WTC11 (cell line): ENCODE results near the gene CDK5R2. TPM values are rescaled to one million over a fixed set of nuclear protein-coding genes. Genes with fewer than 3 reads are reported as not detected.
"Not testable (repeated sequence)": the region's sequence is repeated elsewhere in the genome, so short reads cannot be mapped to it uniquely, and the experiment has no call there.

Source experiments
- ATAC-seq: fragments of 200-7000 bp; cut with Tn5 transposase; 2 replicates; pipeline ENCODE4 v1.10.0; 2021; ENCODE audit warnings: mild to moderate bottlenecking, moderate library complexity
- CTCF ChIA-PET: fragments of 300-600 bp; sonication (Branson Sonifier 250); formaldehyde crosslinking; loops from one replicate; lab custom pipeline; 2021; ENCODE audit warnings: antibody characterized with exemption; lab: Charles Lee
- POLR2A ChIA-PET: fragments of 350-600 bp; sonication (Branson Sonifier 250); formaldehyde crosslinking; loops from one replicate; lab custom pipeline; 2021; ENCODE audit warnings: antibody characterized with exemption; lab: Charles Lee
- DNase-seq: peaks from one replicate; pipeline ENCODE4 v3.0.0; 2021; ENCODE audit warnings: low spot score
- H3K27ac Mint-ChIP-seq: 2 replicates; pipeline ENCODE4 v1.8.0; 2021; ENCODE audit warnings: mixed read lengths
- H3K27me3 Mint-ChIP-seq: 2 replicates; pipeline ENCODE4 v1.8.0; 2021; ENCODE audit warnings: low read depth, mild to moderate bottlenecking, moderate library complexity, mixed read lengths
- H3K36me3 Mint-ChIP-seq: 2 replicates; pipeline ENCODE4 v1.8.0; 2021; ENCODE audit warnings: mixed read lengths
- H3K4me1 Mint-ChIP-seq: 2 replicates; pipeline ENCODE4 v1.8.0; 2022; ENCODE audit warnings: mixed read lengths
- H3K4me3 Mint-ChIP-seq: 2 replicates; pipeline ENCODE4 v1.8.0; 2021; ENCODE audit warnings: mild to moderate bottlenecking, moderate library complexity, mixed read lengths
- H3K9me3 Mint-ChIP-seq: 2 replicates; pipeline ENCODE4 v1.8.0; 2021; ENCODE audit warnings: mixed read lengths
- CREB1 ChIP-seq: sonication (generic); formaldehyde crosslinking; IDR thresholded peaks from 2 replicates; pipeline ENCODE4 v1.8.0; 2023; ENCODE audit warnings: mild to moderate bottlenecking, missing genetic modification reagents
- EMX1 ChIP-seq: fragments of 250-450 bp; sonication (Bioruptor Pico); IDR thresholded peaks from 2 replicates; pipeline ENCODE4 v1.8.0; 2021; ENCODE audit warnings: mild to moderate bottlenecking
- GRHL2 ChIP-seq: fragments of 250-450 bp; sonication (Bioruptor Pico); IDR thresholded peaks from 2 replicates; pipeline ENCODE4 v1.8.0; 2022; ENCODE audit warnings: mild to moderate bottlenecking, moderate library complexity; ENCODE audit not compliant: insufficient replicate concordance, severe bottlenecking
- RELA ChIP-seq: sonication (generic); formaldehyde crosslinking; IDR thresholded peaks from 2 replicates; pipeline ENCODE4 v1.8.1; 2022; ENCODE audit warnings: missing genetic modification reagents, mild to moderate bottlenecking, borderline replicate concordance
- RORB ChIP-seq: fragments of 250-450 bp; sonication (Bioruptor Pico); IDR thresholded peaks from 2 replicates; pipeline ENCODE4 v1.9.0; 2021; ENCODE audit warnings: mild to moderate bottlenecking
- SMAD4 ChIP-seq: sonication (generic); formaldehyde crosslinking; IDR thresholded peaks from 2 replicates; pipeline ENCODE4 v1.8.0; 2022; ENCODE audit warnings: mild to moderate bottlenecking, missing genetic modification reagents
- ZNF416 ChIP-seq: fragments of 250-450 bp; sonication (Bioruptor Pico); IDR thresholded peaks from 2 replicates; pipeline ENCODE4 v1.9.0; 2021; ENCODE audit warnings: mild to moderate bottlenecking, inconsistent platforms
- total RNA-seq: library from RNA; stranded (reverse); gene quantifications from 3 replicates; pipeline ENCODE4 v1.2.3, GENCODE V29; 2021
- TF ChIP-seq, protein P1 (sequence below): fragments of 250-450 bp; sonication (Bioruptor Pico); IDR thresholded peaks from 2 replicates; pipeline ENCODE4 v1.9.0; 2021; ENCODE audit warnings: moderate library complexity, mild to moderate bottlenecking, inconsistent platforms, borderline replicate concordance
- TF ChIP-seq, protein P2 (sequence below): sonication (generic); formaldehyde crosslinking; IDR thresholded peaks from 2 replicates; pipeline ENCODE4 v1.8.0; 2022; ENCODE audit warnings: mild to moderate bottlenecking, missing genetic modification reagents
- TF ChIP-seq, protein P3 (sequence below): sonication (generic); formaldehyde crosslinking; IDR thresholded peaks from 2 replicates; pipeline ENCODE4 v1.8.1; 2022; ENCODE audit warnings: mild to moderate bottlenecking, missing genetic modification reagents, moderate library complexity, borderline replicate concordance
- TF ChIP-seq, protein P4 (sequence below): fragments of 250-450 bp; sonication (Bioruptor Pico); IDR thresholded peaks from 2 replicates; pipeline ENCODE4 v1.9.0; 2021; ENCODE audit warnings: mild to moderate bottlenecking, borderline replicate concordance
- TF ChIP-seq, protein P5 (sequence below): sonication (generic); formaldehyde crosslinking; IDR thresholded peaks from 2 replicates; pipeline ENCODE4 v1.8.1; 2023; ENCODE audit warnings: mild to moderate bottlenecking, missing genetic modification reagents
- TF ChIP-seq, protein P6 (sequence below): sonication (generic); formaldehyde crosslinking; IDR thresholded peaks from 2 replicates; pipeline ENCODE4 v1.8.1; 2022; ENCODE audit warnings: mild to moderate bottlenecking, moderate library complexity, missing genetic modification reagents

CDK5R2 gene
- total RNA-seq, 1 experiment from 2014 or later, result 0.26 TPM

DNA sequence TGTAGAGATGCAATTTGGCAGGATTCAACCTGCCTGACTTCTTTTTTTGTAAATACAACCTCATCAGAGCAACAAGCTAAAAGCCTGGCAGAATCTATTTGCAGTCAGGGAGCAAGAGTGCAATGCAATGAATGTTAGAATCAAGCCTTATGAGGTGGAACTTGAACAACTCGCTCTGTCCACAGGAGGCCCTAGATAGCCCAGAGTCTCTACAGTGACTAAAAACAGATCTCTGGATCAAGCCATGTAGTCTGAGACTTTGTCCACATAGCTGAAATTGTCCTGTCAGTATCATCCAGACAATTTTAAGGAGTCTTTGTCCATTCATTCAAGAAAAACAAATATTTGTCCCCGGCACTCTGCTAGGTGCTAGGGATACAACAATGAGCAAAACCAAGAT lies 32.0 kb upstream of the CDK5R2 start:
- Mint-ChIP-seq H3K27me3 (peaks cover 44% of the 10 kb centered on the region), H3K9me3 (peaks cover 40% of the 10 kb centered on the region), H3K4me3 (no peak overlapping the region), H3K36me3 (peaks cover 28% of the 10 kb centered on the region), H3K4me1 (no peaks in the 10 kb centered on the region), H3K27ac (no peak overlapping the region)
- POLR2A ChIA-PET, result no interaction called here
- TF ChIP-seq SMAD4 (CRISPR knock-in tag) (no peak), ZNF416 (CRISPR knock-in tag) (no peak), GRHL2 (CRISPR knock-in tag) (no peak)
- TF ChIP-seq, protein P1, sequence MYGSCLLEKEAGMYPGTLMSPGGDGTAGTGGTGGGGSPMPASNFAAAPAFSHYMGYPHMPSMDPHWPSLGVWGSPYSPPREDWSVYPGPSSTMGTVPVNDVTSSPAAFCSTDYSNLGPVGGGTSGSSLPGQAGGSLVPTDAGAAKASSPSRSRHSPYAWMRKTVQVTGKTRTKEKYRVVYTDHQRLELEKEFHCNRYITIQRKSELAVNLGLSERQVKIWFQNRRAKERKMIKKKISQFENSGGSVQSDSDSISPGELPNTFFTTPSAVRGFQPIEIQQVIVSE (CRISPR knock-in tag), result no peak
- TF ChIP-seq, protein P2, sequence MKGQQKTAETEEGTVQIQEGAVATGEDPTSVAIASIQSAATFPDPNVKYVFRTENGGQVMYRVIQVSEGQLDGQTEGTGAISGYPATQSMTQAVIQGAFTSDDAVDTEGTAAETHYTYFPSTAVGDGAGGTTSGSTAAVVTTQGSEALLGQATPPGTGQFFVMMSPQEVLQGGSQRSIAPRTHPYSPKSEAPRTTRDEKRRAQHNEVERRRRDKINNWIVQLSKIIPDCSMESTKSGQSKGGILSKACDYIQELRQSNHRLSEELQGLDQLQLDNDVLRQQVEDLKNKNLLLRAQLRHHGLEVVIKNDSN (CRISPR knock-in tag), result no peak
- DNase-seq (no peak), ATAC-seq (no peak)
- CTCF ChIA-PET, result interaction anchor here (0.7 to 1.0 kb wide), 2 partner anchors 53 to 192 kb away, joined by 3 read pairs; no protein-coding TSS in a partner anchor

DNA sequence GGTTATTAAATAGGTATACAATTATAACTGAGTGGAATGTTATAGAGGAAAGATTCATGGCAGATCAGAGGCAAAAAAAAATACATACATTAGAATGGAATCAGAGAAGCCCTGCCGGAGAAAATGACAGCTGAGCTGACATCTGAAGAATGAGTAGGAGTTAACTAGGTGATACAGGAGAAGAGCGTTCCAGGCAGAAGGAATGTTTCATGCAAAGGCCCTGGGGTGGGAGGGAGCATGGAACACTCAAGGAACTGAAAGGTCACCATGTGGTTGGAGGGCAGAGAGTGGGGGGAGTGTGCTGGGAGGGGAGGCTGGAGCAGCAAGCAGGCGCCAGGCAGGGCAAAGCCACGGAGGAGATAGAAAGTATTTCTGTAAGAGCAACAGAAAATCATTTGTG lies 31.6 kb upstream of the CDK5R2 start:
- POLR2A ChIA-PET, result no interaction called here
- Mint-ChIP-seq H3K9me3 (peaks cover 40% of the 10 kb centered on the region), H3K4me3 (no peak overlapping the region), H3K36me3 (peaks cover 27% of the 10 kb centered on the region), H3K27ac (no peak overlapping the region), H3K4me1 (no peaks in the 10 kb centered on the region), H3K27me3 (peaks cover 45% of the 10 kb centered on the region)
- no peak for DNase-seq
- no peak for TF ChIP-seq RELA (CRISPR knock-in tag)
- TF ChIP-seq, protein P2 (CRISPR knock-in tag), result no peak
- no peak for TF ChIP-seq RORB (CRISPR knock-in tag)
- TF ChIP-seq, protein P3, sequence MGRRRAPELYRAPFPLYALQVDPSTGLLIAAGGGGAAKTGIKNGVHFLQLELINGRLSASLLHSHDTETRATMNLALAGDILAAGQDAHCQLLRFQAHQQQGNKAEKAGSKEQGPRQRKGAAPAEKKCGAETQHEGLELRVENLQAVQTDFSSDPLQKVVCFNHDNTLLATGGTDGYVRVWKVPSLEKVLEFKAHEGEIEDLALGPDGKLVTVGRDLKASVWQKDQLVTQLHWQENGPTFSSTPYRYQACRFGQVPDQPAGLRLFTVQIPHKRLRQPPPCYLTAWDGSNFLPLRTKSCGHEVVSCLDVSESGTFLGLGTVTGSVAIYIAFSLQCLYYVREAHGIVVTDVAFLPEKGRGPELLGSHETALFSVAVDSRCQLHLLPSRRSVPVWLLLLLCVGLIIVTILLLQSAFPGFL (CRISPR knock-in tag), result no peak
- TF ChIP-seq, protein P4, sequence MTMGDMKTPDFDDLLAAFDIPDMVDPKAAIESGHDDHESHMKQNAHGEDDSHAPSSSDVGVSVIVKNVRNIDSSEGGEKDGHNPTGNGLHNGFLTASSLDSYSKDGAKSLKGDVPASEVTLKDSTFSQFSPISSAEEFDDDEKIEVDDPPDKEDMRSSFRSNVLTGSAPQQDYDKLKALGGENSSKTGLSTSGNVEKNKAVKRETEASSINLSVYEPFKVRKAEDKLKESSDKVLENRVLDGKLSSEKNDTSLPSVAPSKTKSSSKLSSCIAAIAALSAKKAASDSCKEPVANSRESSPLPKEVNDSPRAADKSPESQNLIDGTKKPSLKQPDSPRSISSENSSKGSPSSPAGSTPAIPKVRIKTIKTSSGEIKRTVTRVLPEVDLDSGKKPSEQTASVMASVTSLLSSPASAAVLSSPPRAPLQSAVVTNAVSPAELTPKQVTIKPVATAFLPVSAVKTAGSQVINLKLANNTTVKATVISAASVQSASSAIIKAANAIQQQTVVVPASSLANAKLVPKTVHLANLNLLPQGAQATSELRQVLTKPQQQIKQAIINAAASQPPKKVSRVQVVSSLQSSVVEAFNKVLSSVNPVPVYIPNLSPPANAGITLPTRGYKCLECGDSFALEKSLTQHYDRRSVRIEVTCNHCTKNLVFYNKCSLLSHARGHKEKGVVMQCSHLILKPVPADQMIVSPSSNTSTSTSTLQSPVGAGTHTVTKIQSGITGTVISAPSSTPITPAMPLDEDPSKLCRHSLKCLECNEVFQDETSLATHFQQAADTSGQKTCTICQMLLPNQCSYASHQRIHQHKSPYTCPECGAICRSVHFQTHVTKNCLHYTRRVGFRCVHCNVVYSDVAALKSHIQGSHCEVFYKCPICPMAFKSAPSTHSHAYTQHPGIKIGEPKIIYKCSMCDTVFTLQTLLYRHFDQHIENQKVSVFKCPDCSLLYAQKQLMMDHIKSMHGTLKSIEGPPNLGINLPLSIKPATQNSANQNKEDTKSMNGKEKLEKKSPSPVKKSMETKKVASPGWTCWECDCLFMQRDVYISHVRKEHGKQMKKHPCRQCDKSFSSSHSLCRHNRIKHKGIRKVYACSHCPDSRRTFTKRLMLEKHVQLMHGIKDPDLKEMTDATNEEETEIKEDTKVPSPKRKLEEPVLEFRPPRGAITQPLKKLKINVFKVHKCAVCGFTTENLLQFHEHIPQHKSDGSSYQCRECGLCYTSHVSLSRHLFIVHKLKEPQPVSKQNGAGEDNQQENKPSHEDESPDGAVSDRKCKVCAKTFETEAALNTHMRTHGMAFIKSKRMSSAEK, result no peak
- TF ChIP-seq, protein P5, sequence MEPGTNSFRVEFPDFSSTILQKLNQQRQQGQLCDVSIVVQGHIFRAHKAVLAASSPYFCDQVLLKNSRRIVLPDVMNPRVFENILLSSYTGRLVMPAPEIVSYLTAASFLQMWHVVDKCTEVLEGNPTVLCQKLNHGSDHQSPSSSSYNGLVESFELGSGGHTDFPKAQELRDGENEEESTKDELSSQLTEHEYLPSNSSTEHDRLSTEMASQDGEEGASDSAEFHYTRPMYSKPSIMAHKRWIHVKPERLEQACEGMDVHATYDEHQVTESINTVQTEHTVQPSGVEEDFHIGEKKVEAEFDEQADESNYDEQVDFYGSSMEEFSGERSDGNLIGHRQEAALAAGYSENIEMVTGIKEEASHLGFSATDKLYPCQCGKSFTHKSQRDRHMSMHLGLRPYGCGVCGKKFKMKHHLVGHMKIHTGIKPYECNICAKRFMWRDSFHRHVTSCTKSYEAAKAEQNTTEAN (CRISPR knock-in tag), result no peak
- TF ChIP-seq, protein P6, sequence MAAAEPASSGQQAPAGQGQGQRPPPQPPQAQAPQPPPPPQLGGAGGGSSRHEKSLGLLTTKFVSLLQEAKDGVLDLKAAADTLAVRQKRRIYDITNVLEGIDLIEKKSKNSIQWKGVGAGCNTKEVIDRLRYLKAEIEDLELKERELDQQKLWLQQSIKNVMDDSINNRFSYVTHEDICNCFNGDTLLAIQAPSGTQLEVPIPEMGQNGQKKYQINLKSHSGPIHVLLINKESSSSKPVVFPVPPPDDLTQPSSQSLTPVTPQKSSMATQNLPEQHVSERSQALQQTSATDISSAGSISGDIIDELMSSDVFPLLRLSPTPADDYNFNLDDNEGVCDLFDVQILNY, result no peak
- no peak for TF ChIP-seq EMX1 (CRISPR knock-in tag)
- TF ChIP-seq CREB1, result no peak
- no peak for ATAC-seq
- CTCF ChIA-PET, result interaction anchor here (0.7 to 1.0 kb wide), 2 partner anchors 52 to 192 kb away, joined by 3 read pairs; no protein-coding TSS in a partner anchor

DNA sequence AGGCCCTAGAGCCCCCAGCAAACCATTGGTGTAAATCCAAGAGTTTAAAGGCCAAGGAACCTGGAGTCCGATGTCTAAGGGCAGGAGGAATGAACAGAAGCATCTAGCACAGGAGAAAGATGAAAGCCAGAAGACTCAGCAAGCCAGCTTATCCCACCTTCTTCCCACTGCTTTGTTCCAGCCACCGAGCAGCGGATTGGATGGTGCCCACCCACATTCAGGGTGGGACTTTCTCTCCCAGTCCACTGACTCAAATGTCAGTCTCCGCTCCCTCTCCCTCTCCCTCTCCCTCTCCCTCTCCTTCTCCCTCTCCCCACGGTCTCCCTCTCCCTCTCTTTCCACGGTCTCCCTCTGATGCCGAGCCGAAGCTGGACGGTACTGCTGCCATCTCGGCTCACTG lies 29.0 kb upstream of the CDK5R2 start:
- POLR2A ChIA-PET, result interaction anchor here (0.5 kb wide), 1 partner anchor 111 kb away, joined by 3 read pairs; no protein-coding TSS in a partner anchor
- ATAC-seq, result not testable (repeated sequence)

DNA sequence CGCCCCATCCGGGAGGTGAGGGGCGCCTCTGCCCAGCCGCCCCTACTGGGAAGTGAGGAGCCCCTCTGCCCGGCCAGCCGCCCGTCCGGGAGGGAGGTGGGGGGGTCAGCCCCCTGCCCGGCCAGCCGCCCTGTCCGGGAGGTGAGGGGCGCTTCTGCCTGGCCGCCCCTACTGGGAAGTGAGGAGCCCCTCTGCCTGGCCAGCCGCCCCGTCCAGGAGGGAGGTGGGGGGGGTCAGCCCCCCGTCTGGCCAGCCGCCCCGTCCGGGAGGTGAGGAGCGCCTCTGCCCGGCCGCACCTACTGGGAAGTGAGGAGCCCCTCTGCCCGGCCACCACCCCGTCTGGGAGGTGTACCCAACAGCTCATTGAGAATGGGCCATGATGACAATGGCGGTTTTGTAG lies 27.7 kb upstream of the CDK5R2 start:
- ATAC-seq, H3K27ac Mint-ChIP-seq, H3K4me1 Mint-ChIP-seq, H3K4me3 Mint-ChIP-seq, DNase-seq, POLR2A ChIA-PET, CTCF ChIA-PET: not testable (repeated sequence)
- Mint-ChIP-seq H3K9me3 (peaks cover 29% of the 10 kb centered on the region), H3K27me3 (peaks cover 63% of the 10 kb centered on the region), H3K36me3 (peaks cover 16% of the 10 kb centered on the region)

More for the DNA sequence above, 29.0 kb upstream of the CDK5R2 start:
- Mint-ChIP-seq H3K36me3 (peaks cover 16% of the 10 kb centered on the region), H3K27me3 (peaks cover 55% of the 10 kb centered on the region), H3K9me3 (peaks cover 29% of the 10 kb centered on the region)
- DNase-seq, H3K27ac Mint-ChIP-seq, CTCF ChIA-PET, H3K4me1 Mint-ChIP-seq, H3K4me3 Mint-ChIP-seq: not testable (repeated sequence)
